WTC11 (cell line): ENCODE data around the gene SHANK1. TPM values are rescaled to one million over a fixed set of nuclear protein-coding genes. Genes with fewer than 3 reads are reported as not detected.

ENCODE experiments used
- ATAC-seq: fragments of 200-7000 bp; cut with Tn5 transposase; 2 replicates; pipeline ENCODE4 v1.10.0; 2021; ENCODE audit warnings: mild to moderate bottlenecking, moderate library complexity
- CTCF ChIA-PET: fragments of 300-600 bp; sonication (Branson Sonifier 250); formaldehyde crosslinking; loops from one replicate; lab custom pipeline; 2021; ENCODE audit warnings: antibody characterized with exemption; lab: Charles Lee
- POLR2A ChIA-PET: fragments of 350-600 bp; sonication (Branson Sonifier 250); formaldehyde crosslinking; loops from one replicate; lab custom pipeline; 2021; ENCODE audit warnings: antibody characterized with exemption; lab: Charles Lee
- DNase-seq: peaks from one replicate; pipeline ENCODE4 v3.0.0; 2021; ENCODE audit warnings: low spot score
- H3K27ac Mint-ChIP-seq: 2 replicates; pipeline ENCODE4 v1.8.0; 2021; ENCODE audit warnings: mixed read lengths
- H3K27me3 Mint-ChIP-seq: 2 replicates; pipeline ENCODE4 v1.8.0; 2021; ENCODE audit warnings: low read depth, mild to moderate bottlenecking, moderate library complexity, mixed read lengths
- H3K36me3 Mint-ChIP-seq: 2 replicates; pipeline ENCODE4 v1.8.0; 2021; ENCODE audit warnings: mixed read lengths
- H3K4me1 Mint-ChIP-seq: 2 replicates; pipeline ENCODE4 v1.8.0; 2022; ENCODE audit warnings: mixed read lengths
- H3K4me3 Mint-ChIP-seq: 2 replicates; pipeline ENCODE4 v1.8.0; 2021; ENCODE audit warnings: mild to moderate bottlenecking, moderate library complexity, mixed read lengths
- H3K9me3 Mint-ChIP-seq: 2 replicates; pipeline ENCODE4 v1.8.0; 2021; ENCODE audit warnings: mixed read lengths
- AFF4 ChIP-seq: sonication (generic); formaldehyde crosslinking; IDR thresholded peaks from 2 replicates; pipeline ENCODE4 v1.8.1; 2023; ENCODE audit warnings: mild to moderate bottlenecking, missing genetic modification reagents, borderline replicate concordance
- ATF6 ChIP-seq: sonication (generic); formaldehyde crosslinking; IDR thresholded peaks from 2 replicates; pipeline ENCODE4 v1.8.1; 2023; ENCODE audit warnings: mild to moderate bottlenecking, missing genetic modification reagents
- E2F1 ChIP-seq: sonication (generic); formaldehyde crosslinking; IDR thresholded peaks from 2 replicates; pipeline ENCODE4 v1.8.0; 2022; ENCODE audit warnings: mild to moderate bottlenecking, missing genetic modification reagents
- E2F4 ChIP-seq: sonication (generic); formaldehyde crosslinking; IDR thresholded peaks from 2 replicates; pipeline ENCODE4 v1.8.1; 2022; ENCODE audit warnings: low read depth, mild to moderate bottlenecking, moderate library complexity, missing genetic modification reagents, borderline replicate concordance
- ESRRA ChIP-seq: sonication (generic); formaldehyde crosslinking; IDR thresholded peaks from 2 replicates; pipeline ENCODE4 v1.8.1; 2022; ENCODE audit warnings: mild to moderate bottlenecking, missing genetic modification reagents, borderline replicate concordance
- FOXJ3 ChIP-seq: sonication (generic); formaldehyde crosslinking; IDR thresholded peaks from 2 replicates; pipeline ENCODE4 v1.9.0; 2021; ENCODE audit warnings: missing genetic modification reagents, mild to moderate bottlenecking, borderline replicate concordance
- FOXP4 ChIP-seq: sonication (generic); formaldehyde crosslinking; IDR thresholded peaks from 2 replicates; pipeline ENCODE4 v1.8.0; 2022; ENCODE audit warnings: mild to moderate bottlenecking, missing genetic modification reagents
- IRF1 ChIP-seq: sonication (generic); formaldehyde crosslinking; IDR thresholded peaks from 2 replicates; pipeline ENCODE4 v1.8.0; 2023; ENCODE audit warnings: missing genetic modification reagents
- JUN ChIP-seq: sonication (generic); formaldehyde crosslinking; IDR thresholded peaks from 2 replicates; pipeline ENCODE4 v1.8.0; 2023; ENCODE audit warnings: mild to moderate bottlenecking, missing genetic modification reagents
- NR1H2 ChIP-seq: sonication (generic); formaldehyde crosslinking; IDR thresholded peaks from 2 replicates; pipeline ENCODE4 v1.9.0; 2021; ENCODE audit warnings: mild to moderate bottlenecking, moderate library complexity, missing genetic modification reagents
- PREB ChIP-seq: sonication (generic); formaldehyde crosslinking; IDR thresholded peaks from 2 replicates; pipeline ENCODE4 v1.8.1; 2022; ENCODE audit warnings: mild to moderate bottlenecking, missing genetic modification reagents, moderate library complexity, borderline replicate concordance
- SOX15 ChIP-seq: fragments of 250-450 bp; sonication (Bioruptor Pico); IDR thresholded peaks from 2 replicates; pipeline ENCODE4 v1.9.0; 2021; ENCODE audit warnings: mild to moderate bottlenecking
- STAT6 ChIP-seq: sonication (generic); formaldehyde crosslinking; conservative IDR thresholded peaks from 2 replicates; pipeline ENCODE4 v1.8.1; 2023; ENCODE audit warnings: mild to moderate bottlenecking, low read depth, missing genetic modification reagents, moderate library complexity
- TP53 ChIP-seq: sonication (generic); formaldehyde crosslinking; IDR thresholded peaks from 2 replicates; pipeline ENCODE4 v1.8.1; 2023; ENCODE audit warnings: mild to moderate bottlenecking, missing genetic modification reagents
- ZBTB43 ChIP-seq: sonication (generic); formaldehyde crosslinking; IDR thresholded peaks from 2 replicates; pipeline ENCODE4 v1.8.1; 2023; ENCODE audit warnings: mild to moderate bottlenecking, missing genetic modification reagents
- total RNA-seq: library from RNA; stranded (reverse); gene quantifications from 3 replicates; pipeline ENCODE4 v1.2.3, GENCODE V29; 2021

SHANK1 gene
- total RNA-seq, 1 experiment from 2014 or later: 8.7 TPM

GRCh38 chr19:50667177-50667758 lies 52.3 kb downstream of the SHANK1 start (continued):
- no peak for TF ChIP-seq AFF4 (CRISPR knock-in tag)
- TF ChIP-seq PREB: no peak
- no peak for TF ChIP-seq FOXP4 (CRISPR knock-in tag)
- TF ChIP-seq E2F1: no peak

- no peak for ATAC-seq
- ChIA-PET POLR2A (no interaction called here), CTCF (interaction anchor here (0.7 to 4.5 kb wide), 11 partner anchors 17 to 350 kb away, joined by 3 to 13 read pairs (median 6); partner anchors contain the start of gene C19orf81)
- DNase-seq: no peak
- Mint-ChIP-seq H3K36me3 (peaks cover 8% of the 10 kb centered on the region), H3K27ac (no peak overlapping the region), H3K27me3 (peaks cover 80% of the 10 kb centered on the region), H3K4me1 (0 out of 2 replicates have a peak, but pooled peaks cover 11% of the 10 kb centered on the region), H3K9me3 (peaks cover 12% of the 10 kb centered on the region), H3K4me3 (no peak overlapping the region)
- TF ChIP-seq SOX15 (CRISPR knock-in tag): no peak
- no peak for TF ChIP-seq NR1H2 (CRISPR knock-in tag)
- TF ChIP-seq ATF6 (CRISPR knock-in tag): no peak
- TF ChIP-seq TP53 (CRISPR knock-in tag): no peak
- no peak for TF ChIP-seq ESRRA (CRISPR knock-in tag)
- TF ChIP-seq IRF1 (CRISPR knock-in tag): no peak
- TF ChIP-seq ZBTB43 (CRISPR knock-in tag): no peak
- no peak for TF ChIP-seq JUN
- TF ChIP-seq E2F4: no peak
- no peak for TF ChIP-seq FOXJ3 (CRISPR knock-in tag)
- no peak for TF ChIP-seq STAT6 (CRISPR knock-in tag)
These were observed 53.0 kb downstream of the SHANK1 start for GRCh38 chr19:50666346-50667176.
